DMS114 treated with DMSO at 0.1 percent for 48 hours (cell line): ENCODE measurements around the gene CDX1.

Experiments used
- DNase-seq: peaks from one replicate; lab custom pipeline; 2025; ENCODE audit not compliant: unreplicated experiment; lab: John Stamatoyannopoulos, UW

The CDX1 gene

GRCh38 chr5:150131461-150131860, 35.1 kb upstream of the CDX1 start:
- DNase-seq = no peak

- no peak for DNase-seq
These were observed 34.4 kb upstream of the CDX1 start for GRCh38 chr5:150131978-150132694.

- DNase-seq = no peak
These were observed 33.8 kb upstream of the CDX1 start for GRCh38 chr5:150132740-150133139.

- no peak for DNase-seq
These were observed 32.9 kb upstream of the CDX1 start for GRCh38 chr5:150133581-150134197.

- DNase-seq = no peak
These were observed 32.4 kb upstream of the CDX1 start for GRCh38 chr5:150134198-150134588.

- DNase-seq = no peak
These were observed 30.8 kb upstream of the CDX1 start for GRCh38 chr5:150135557-150136304.

GRCh38 chr5:150136305-150137167, 30.0 kb upstream of the CDX1 start:
- DNase-seq = no peak

- DNase-seq = no peak
These were observed 29.2 kb upstream of the CDX1 start for GRCh38 chr5:150137168-150137957.

GRCh38 chr5:150137997-150138396, 28.6 kb upstream of the CDX1 start:
- DNase-seq = no peak

- no peak for DNase-seq
These were observed 27.9 kb upstream of the CDX1 start for GRCh38 chr5:150138551-150139265.

- no peak for DNase-seq
These were observed 27.2 kb upstream of the CDX1 start for GRCh38 chr5:150139334-150139733.

- no peak for DNase-seq
These were observed 25.7 kb upstream of the CDX1 start for GRCh38 chr5:150140830-150141229.

GRCh38 chr5:150141544-150142184, 24.9 kb upstream of the CDX1 start:
- no peak for DNase-seq

GRCh38 chr5:150142185-150142958, 24.2 kb upstream of the CDX1 start:
- DNase-seq = no peak

GRCh38 chr5:150142959-150143349, 23.6 kb upstream of the CDX1 start:
- no peak for DNase-seq

- no peak for DNase-seq
These were observed 23.0 kb upstream of the CDX1 start for GRCh38 chr5:150143350-150144245.

- DNase-seq = no peak
These were observed 22.3 kb upstream of the CDX1 start for GRCh38 chr5:150144246-150144801.
